DOHH2 (cell line): ENCODE data around the gene TFIP11.

Source experiments
- H3F3A ChIP-seq: fragments of 200-600 bp; sonication (generic), shearing (Covaris generic); 2 replicates; pipeline ENCODE4 v1.6.0; 2016; ENCODE audit warnings: antibody characterized with exemption, mild to moderate bottlenecking; ENCODE audit not compliant: control insufficient read depth, insufficient read depth
- H3K27ac ChIP-seq: fragments of 200-600 bp; sonication (generic); 2 replicates; pipeline ENCODE4 v1.5.1; 2014; ENCODE audit warnings: low read depth, mild to moderate bottlenecking, low read length, moderate library complexity
- H3K27me3 ChIP-seq: fragments of 200-600 bp; sonication (generic); 2 replicates; pipeline ENCODE4 v1.6.1; 2014; ENCODE audit warnings: mild to moderate bottlenecking, low read length, mixed read lengths; ENCODE audit not compliant: control insufficient read depth
- H3K36me3 ChIP-seq: fragments of 200-600 bp; sonication (generic); 2 replicates; pipeline ENCODE4 v1.6.1; 2014; ENCODE audit warnings: mild to moderate bottlenecking, low read length, moderate library complexity, mixed read lengths; ENCODE audit not compliant: control insufficient read depth
- H3K4me1 ChIP-seq: fragments of 200-600 bp; sonication (generic); 2 replicates; pipeline ENCODE4 v1.6.1; 2014; ENCODE audit warnings: mild to moderate bottlenecking, low read length, mixed read lengths; ENCODE audit not compliant: control insufficient read depth
- H3K4me2 ChIP-seq: fragments of 200-600 bp; sonication (generic); 2 replicates; pipeline ENCODE4 v1.6.0; 2014; ENCODE audit warnings: mild to moderate bottlenecking, low read length, moderate library complexity
- H3K4me3 ChIP-seq: fragments of 200-600 bp; sonication (generic); 2 replicates; pipeline ENCODE4 v1.5.1; 2014; ENCODE audit warnings: mild to moderate bottlenecking, low read length, mixed read lengths
- H3K79me2 ChIP-seq: fragments of 200-600 bp; sonication (generic); 2 replicates; pipeline ENCODE4 v1.6.1; 2014; ENCODE audit warnings: mild to moderate bottlenecking, low read length, mixed read lengths; ENCODE audit not compliant: control insufficient read depth
- H3K9me2 ChIP-seq: fragments of 200-600 bp; sonication (generic); replicated peaks from 2 replicates; pipeline ENCODE4 v1.6.1; 2014; ENCODE audit warnings: mild to moderate bottlenecking, low read length, mixed read lengths; ENCODE audit not compliant: control insufficient read depth
- H3K9me3 ChIP-seq: fragments of 200-600 bp; sonication (generic); 2 replicates; pipeline ENCODE4 v1.6.1; 2014; ENCODE audit warnings: antibody characterized with exemption, low read length, mixed read lengths; ENCODE audit not compliant: control insufficient read depth, insufficient read depth
- H4K20me1 ChIP-seq: fragments of 200-600 bp; sonication (generic); 2 replicates; pipeline ENCODE4 v1.6.0; 2014; ENCODE audit warnings: low read depth, mild to moderate bottlenecking, antibody characterized with exemption, low read length, moderate library complexity; ENCODE audit not compliant: control insufficient read depth, insufficient read depth
- CTCF ChIP-seq: fragments of 200-600 bp; sonication (generic); IDR thresholded peaks from one replicate; pipeline ENCODE4 v1.5.1; 2014; ENCODE audit warnings: antibody characterized with exemption, mild to moderate bottlenecking, low read depth, low read length; ENCODE audit not compliant: poor library complexity, severe bottlenecking
- EZH2phosphoT487 ChIP-seq: fragments of 200-600 bp; sonication (generic); IDR thresholded peaks from 2 replicates; pipeline ENCODE4 v1.6.1; 2017; ENCODE audit warnings: borderline replicate concordance, mild to moderate bottlenecking, antibody characterized with exemption, low read length, moderate library complexity, mixed read lengths

TFIP11 gene

GRCh38 chr22:26485806-26486390 is 26.4 kb downstream of the TFIP11 start:
- peaks cover 75% of the 10 kb centered on the region for H3K36me3 ChIP-seq

GRCh38 chr22:26485013-26485412 is 27.3 kb downstream of the TFIP11 start:
- Histone ChIP-seq H3K9me2 (no peaks in the 10 kb centered on the region), H3K27me3 (no peaks in the 10 kb centered on the region), H3K9me3 (no peaks in the 10 kb centered on the region), H4K20me1 (no peaks in the 10 kb centered on the region), H3K4me1 (peaks cover 88% of the 10 kb centered on the region), H3K4me2 (peak overlapping the region; percentile 98), H3K36me3 (peaks cover 76% of the 10 kb centered on the region), H3K27ac (peak overlapping the region; percentile 98), H3K4me3 (peak overlapping the region; percentile 97), H3F3A (peaks cover 37% of the 10 kb centered on the region), H3K79me2 (peaks cover 97% of the 10 kb centered on the region)
- TF ChIP-seq CTCF (no peak), EZH2phosphoT487 (no peak)

More at GRCh38 chr22:26485806-26486390, 26.4 kb downstream of the TFIP11 start:
- Histone ChIP-seq H3K27me3 (no peaks in the 10 kb centered on the region), H3K4me3 (peak overlapping the region; percentile 97), H3K9me3 (no peaks in the 10 kb centered on the region), H3K4me2 (peak overlapping the region; percentile 98), H3F3A (peaks cover 34% of the 10 kb centered on the region), H3K9me2 (no peaks in the 10 kb centered on the region), H3K27ac (peak overlapping the region; percentile 98), H3K79me2 (peaks cover 93% of the 10 kb centered on the region), H3K4me1 (peaks cover 82% of the 10 kb centered on the region), H4K20me1 (no peaks in the 10 kb centered on the region)
- TF ChIP-seq CTCF (no peak), EZH2phosphoT487 (no peak)

- peaks cover 76% of the 10 kb centered on the region for H3K36me3 ChIP-seq
- H3K4me3 ChIP-seq = peak overlapping the region; percentile 97
- no peaks in the 10 kb centered on the region for H3K27me3 ChIP-seq
- H4K20me1 ChIP-seq = no peaks in the 10 kb centered on the region
- H3K4me2 ChIP-seq = peak overlapping the region; percentile 98
- no peaks in the 10 kb centered on the region for H3K9me2 ChIP-seq
- H3K79me2 ChIP-seq = peaks cover 99% of the 10 kb centered on the region
- no peak for TF ChIP-seq EZH2phosphoT487
- H3K4me1 ChIP-seq = peaks cover 88% of the 10 kb centered on the region
- H3K27ac ChIP-seq = peak overlapping the region; percentile 98
- H3F3A ChIP-seq = peaks cover 41% of the 10 kb centered on the region
- no peaks in the 10 kb centered on the region for H3K9me3 ChIP-seq
Observed at GRCh38 chr22:26484360-26484706, 27.9 kb downstream of the TFIP11 start.

- H3F3A ChIP-seq = peaks cover 43% of the 10 kb centered on the region
- peaks cover 86% of the 10 kb centered on the region for H3K4me1 ChIP-seq
- TF ChIP-seq EZH2phosphoT487 (no peak), CTCF (no peak)
- H3K79me2 ChIP-seq = peaks cover 99% of the 10 kb centered on the region
- no peaks in the 10 kb centered on the region for H3K27me3 ChIP-seq
- peaks cover 76% of the 10 kb centered on the region for H3K36me3 ChIP-seq
- no peaks in the 10 kb centered on the region for H4K20me1 ChIP-seq
- no peaks in the 10 kb centered on the region for H3K9me2 ChIP-seq
- H3K27ac ChIP-seq = peak within 1 kb of the TSS; percentile 98
- H3K9me3 ChIP-seq = no peaks in the 10 kb centered on the region
- H3K4me3 ChIP-seq = peak within 1 kb of the TSS; percentile 97
- H3K4me2 ChIP-seq = peak within 1 kb of the TSS; percentile 98
Observed at GRCh38 chr22:26483439-26484359, 28.6 kb downstream of the TFIP11 start, which contains the start of the genes HPS4 and SRRD. Gene HPS4, minus strand, starts transcription at chr22:26483783. Its CDS starts 2,021 bp downstream, at chr22:26481762. Gene SRRD, plus strand, starts transcription at chr22:26483877. Its CDS starts 14 bp downstream, at chr22:26483891.
